ENCODE measurements around the gene TPPP.

The TPPP gene

DNA sequence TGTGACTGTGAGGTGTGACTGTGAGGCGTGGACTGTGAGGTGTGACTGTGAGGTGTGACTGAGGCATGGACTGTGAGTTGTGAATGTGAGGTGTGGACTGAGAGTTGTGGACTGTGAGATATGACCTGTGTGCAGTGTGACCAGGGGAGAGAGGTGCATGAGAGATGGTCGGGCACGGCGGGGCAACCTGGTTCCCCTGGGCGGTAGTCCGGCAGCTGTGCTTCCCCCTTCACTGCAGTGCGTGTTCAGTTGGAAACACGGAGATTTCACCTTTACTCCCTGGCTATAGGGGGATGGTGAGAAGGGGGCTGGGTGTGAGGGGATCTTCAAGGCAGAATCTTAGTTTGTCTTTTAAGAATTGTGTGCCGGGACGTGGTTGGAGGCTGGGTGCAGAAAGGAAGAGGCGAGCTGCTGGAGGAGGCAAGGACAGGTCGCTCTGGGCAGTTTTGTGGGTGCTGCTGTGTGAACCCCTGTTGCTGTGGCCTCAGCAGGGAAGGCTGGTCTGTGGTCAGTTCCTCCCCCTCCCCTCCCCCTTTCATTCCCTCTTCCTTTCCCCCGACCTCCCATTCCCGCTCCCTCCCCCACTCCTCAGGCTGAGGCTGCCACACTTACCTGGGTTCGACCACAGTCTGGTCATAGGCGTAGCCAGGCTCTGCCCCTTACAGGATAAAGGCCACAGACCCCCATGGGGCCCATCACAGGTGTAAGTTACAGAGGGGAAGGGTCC, 41.7 kb downstream of the TPPP start:
- TF ChIP-seq, protein P1, sequence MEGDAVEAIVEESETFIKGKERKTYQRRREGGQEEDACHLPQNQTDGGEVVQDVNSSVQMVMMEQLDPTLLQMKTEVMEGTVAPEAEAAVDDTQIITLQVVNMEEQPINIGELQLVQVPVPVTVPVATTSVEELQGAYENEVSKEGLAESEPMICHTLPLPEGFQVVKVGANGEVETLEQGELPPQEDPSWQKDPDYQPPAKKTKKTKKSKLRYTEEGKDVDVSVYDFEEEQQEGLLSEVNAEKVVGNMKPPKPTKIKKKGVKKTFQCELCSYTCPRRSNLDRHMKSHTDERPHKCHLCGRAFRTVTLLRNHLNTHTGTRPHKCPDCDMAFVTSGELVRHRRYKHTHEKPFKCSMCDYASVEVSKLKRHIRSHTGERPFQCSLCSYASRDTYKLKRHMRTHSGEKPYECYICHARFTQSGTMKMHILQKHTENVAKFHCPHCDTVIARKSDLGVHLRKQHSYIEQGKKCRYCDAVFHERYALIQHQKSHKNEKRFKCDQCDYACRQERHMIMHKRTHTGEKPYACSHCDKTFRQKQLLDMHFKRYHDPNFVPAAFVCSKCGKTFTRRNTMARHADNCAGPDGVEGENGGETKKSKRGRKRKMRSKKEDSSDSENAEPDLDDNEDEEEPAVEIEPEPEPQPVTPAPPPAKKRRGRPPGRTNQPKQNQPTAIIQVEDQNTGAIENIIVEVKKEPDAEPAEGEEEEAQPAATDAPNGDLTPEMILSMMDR (IDR thresholded peaks at IDR 0.05; ENCODE audit: insufficient read depth, missing control alignments) = no peak
- FAIRE-seq (no peak), DNase-seq (ENCODE audit: insufficient read length, low spot score) (no peak)

DNA sequence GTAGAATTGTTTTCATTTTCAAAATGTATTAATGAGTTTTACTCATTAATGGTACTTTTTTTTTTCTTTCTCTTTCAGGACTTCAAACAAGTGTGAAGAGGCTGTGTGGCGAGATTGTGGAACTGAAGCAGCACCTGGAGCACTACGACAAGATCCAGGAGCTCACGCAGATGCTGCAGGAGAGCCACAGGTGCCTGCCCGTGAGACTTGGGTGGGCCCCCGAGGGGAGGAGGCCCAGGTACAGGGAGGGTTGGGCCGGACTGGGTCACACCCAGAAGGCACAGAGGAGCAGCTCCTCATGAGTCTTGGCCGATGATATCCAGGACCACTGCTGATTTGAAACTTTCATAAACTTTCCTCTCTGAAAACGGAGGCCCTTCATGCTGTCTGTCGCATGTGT, 45.4 kb downstream of the TPPP start:
- no peak for DNase-seq (ENCODE audit: insufficient read length, low spot score)
- TF ChIP-seq, protein P1 (IDR thresholded peaks at IDR 0.05; ENCODE audit: insufficient read depth, missing control alignments) = no peak
- no peak for FAIRE-seq

DNA sequence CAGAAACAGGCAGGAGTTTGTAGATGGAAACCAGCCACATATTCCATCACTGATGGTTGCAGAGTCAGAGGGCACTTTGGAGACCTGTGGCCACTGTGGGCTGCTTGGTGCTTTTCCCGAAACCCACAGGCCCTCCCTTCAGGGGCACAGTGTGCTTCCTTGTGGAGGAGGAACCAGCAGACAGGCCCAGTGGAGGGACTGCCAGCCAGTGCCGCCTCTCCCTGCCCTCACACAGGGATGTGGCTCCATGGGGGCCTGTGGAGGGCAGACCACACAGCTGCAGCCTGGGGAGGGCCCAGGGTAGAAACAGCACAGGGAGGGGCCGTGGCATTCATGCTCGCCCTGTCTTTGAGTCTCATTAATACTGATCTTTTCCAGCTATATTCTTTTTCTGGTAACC, 45.8 kb downstream of the TPPP start:
- DNase-seq (ENCODE audit: insufficient read length, low spot score) = no peak
- TF ChIP-seq, protein P1 (IDR thresholded peaks at IDR 0.05; ENCODE audit: insufficient read depth, missing control alignments) = no peak
- no peak for FAIRE-seq

DNA sequence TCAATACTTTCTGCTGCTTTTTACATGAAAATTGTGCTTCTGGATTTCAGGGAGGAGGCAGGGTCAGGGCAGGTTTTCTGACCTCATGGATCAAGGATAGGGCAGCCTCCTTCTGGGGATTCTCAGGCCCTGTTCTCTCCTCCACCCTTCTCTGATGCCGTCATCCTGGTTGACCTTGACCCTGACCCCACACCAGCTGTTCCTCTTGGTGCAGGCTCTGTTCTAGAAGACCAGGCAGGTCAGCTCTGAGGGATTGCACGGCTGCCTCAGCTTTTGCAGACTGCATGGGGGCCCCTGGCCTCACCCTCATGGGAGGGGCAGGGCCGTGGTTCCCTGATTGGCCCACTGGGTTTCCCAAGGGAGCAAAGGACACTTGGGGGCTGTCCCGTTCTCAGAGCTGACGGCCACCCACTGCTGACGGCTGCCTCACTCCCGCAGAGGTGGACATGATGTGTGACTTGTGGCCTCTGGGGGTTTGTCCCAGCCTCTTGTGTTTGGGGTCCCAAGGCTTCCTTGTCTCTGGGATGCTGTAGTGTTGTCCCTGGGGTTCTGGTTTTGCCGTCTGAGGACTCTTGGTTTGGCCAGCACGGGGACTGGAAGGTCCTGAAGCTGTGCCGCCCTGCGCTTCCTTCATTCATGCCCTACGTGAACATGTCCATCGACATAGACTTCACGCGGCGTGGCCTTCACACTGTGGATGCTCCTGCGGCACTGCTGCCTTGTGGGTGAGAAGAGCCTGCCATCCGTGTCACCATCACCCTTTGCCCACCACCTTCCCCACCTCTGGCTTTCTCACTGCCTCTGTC, 46.6 kb downstream of the TPPP start:
- FAIRE-seq (no peak), DNase-seq (ENCODE audit: insufficient read length, low spot score) (no peak)
- TF ChIP-seq, protein P1 (IDR thresholded peaks at IDR 0.05; ENCODE audit: insufficient read depth, missing control alignments) = no peak

DNA sequence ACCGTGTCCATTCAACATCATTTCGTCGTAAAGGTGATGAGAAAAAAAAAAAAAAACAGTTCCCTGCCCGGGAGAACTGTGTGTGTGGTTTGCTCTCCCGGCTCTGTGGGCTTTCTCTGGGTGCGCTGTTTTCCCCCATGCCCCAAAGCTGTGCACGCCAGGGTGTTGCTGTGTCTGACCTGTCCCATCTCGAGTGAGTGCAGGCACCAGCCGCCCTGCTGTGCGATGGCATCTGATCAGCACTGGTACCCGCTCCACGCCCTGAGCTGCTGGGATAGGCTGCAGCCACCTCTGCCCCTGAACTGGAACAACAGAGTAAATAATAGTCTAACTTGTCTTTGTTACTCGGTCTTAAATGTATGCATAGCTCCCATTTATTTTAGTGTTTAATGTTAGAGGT, 47.7 kb downstream of the TPPP start:
- TF ChIP-seq, protein P1 (IDR thresholded peaks at IDR 0.05; ENCODE audit: insufficient read depth, missing control alignments) = no peak
- no peak for DNase-seq (ENCODE audit: insufficient read length, low spot score)
- FAIRE-seq = no peak

DNA sequence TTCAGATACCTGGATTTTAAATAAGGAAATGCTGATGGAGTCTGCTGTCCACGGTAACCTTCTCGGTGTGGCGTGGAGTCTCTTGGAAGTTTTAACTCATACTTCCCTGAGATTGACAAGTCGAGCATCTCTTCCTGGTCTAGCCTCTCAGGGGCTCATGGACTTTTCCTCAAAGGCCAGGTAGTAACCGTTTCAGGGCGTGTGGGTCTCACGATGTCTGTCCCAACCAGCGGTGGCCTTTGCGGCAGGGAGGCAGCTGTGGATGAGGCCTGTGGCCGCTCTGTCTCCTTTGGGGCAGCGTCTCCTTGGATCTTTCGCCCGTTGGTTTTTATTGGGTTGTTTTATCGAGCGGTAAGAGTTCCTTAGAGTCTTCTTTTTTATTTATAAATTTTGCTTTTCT, 48.2 kb downstream of the TPPP start:
- no peak for DNase-seq (ENCODE audit: insufficient read length, low spot score)
- TF ChIP-seq, protein P1 (IDR thresholded peaks at IDR 0.05; ENCODE audit: insufficient read depth, missing control alignments) = no peak
- FAIRE-seq = no peak

DNA sequence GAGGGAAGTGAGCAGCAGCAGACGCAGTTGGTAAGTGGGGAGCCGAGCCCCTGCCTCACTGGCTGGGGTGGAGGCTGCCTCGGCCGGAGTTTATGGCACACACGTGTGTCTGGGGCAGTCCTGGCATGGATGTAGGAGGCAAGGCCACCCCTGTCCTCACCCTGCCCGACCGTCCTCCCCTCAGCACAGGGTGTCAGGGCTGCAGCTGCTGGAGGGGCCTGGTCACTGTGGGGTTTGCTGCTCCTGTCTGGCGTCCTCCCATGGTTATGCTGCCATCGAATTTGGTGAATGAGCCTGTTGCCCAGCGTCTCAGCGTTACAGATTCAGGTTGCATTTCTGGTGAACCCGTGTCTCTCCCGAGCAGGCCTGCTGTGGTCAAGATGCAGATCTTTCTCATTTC, 48.6 kb downstream of the TPPP start:
- DNase-seq (ENCODE audit: insufficient read length, low spot score) (no peak), FAIRE-seq (no peak)
- TF ChIP-seq, protein P1 (IDR thresholded peaks at IDR 0.05; ENCODE audit: insufficient read depth, missing control alignments) = no peak

Data from D721Med (cell line).